Activated T-cell treated with anti-CD3 and anti-CD28 coated beads, Interleukin-2, amount 50 U/mL, for 24 hours (primary cell): Measurements from ENCODE around the gene CGNL1.

Source experiments
- DNase-seq: peaks from one replicate; pipeline ENCODE4 v3.0.0-alpha.2; 2020
- H3K27ac Mint-ChIP-seq: 2 replicates; pipeline ENCODE4 v1.8.0; 2020; ENCODE audit warnings: mild to moderate bottlenecking, mixed read lengths
- H3K27me3 Mint-ChIP-seq: 2 replicates; pipeline ENCODE4 v1.8.0; 2020; ENCODE audit warnings: mixed read lengths
- H3K36me3 Mint-ChIP-seq: 2 replicates; pipeline ENCODE4 v1.8.0; 2020; ENCODE audit warnings: low read depth, mixed read lengths
- H3K4me1 Mint-ChIP-seq: 2 replicates; pipeline ENCODE4 v1.8.0; 2020; ENCODE audit warnings: low read depth, mixed read lengths
- H3K4me3 Mint-ChIP-seq: 2 replicates; pipeline ENCODE4 v1.8.0; 2020; ENCODE audit warnings: mild to moderate bottlenecking, moderate library complexity, mixed read lengths
- H3K9me3 Mint-ChIP-seq: 2 replicates; pipeline ENCODE4 v1.8.0; 2020; ENCODE audit warnings: mixed read lengths

The CGNL1 gene

GRCh38 chr15:57489122-57489521 is 112.8 kb downstream of the CGNL1 start:
- H3K4me3 Mint-ChIP-seq = no peak overlapping the region
- no peak for DNase-seq
- H3K9me3 Mint-ChIP-seq = no peaks in the 10 kb centered on the region
- peaks cover 48% of the 10 kb centered on the region for H3K27me3 Mint-ChIP-seq
- no peak overlapping the region for H3K27ac Mint-ChIP-seq
- H3K4me1 Mint-ChIP-seq = no peaks in the 10 kb centered on the region
- no peaks in the 10 kb centered on the region for H3K36me3 Mint-ChIP-seq

- no peak for DNase-seq
- Mint-ChIP-seq H3K4me3 (no peak overlapping the region), H3K36me3 (no peaks in the 10 kb centered on the region), H3K4me1 (no peaks in the 10 kb centered on the region), H3K27ac (no peak overlapping the region), H3K27me3 (peaks cover 27% of the 10 kb centered on the region), H3K9me3 (no peaks in the 10 kb centered on the region)
These were observed 117.0 kb downstream of the CGNL1 start for GRCh38 chr15:57493351-57493750.

- Mint-ChIP-seq H3K27ac (no peak overlapping the region), H3K27me3 (peaks cover 20% of the 10 kb centered on the region), H3K4me3 (no peak overlapping the region), H3K4me1 (no peaks in the 10 kb centered on the region), H3K36me3 (no peaks in the 10 kb centered on the region), H3K9me3 (no peaks in the 10 kb centered on the region)
- DNase-seq = no peak
These were observed 118.3 kb downstream of the CGNL1 start for GRCh38 chr15:57494581-57494980.

GRCh38 chr15:57495041-57495440 is 118.7 kb downstream of the CGNL1 start:
- Mint-ChIP-seq H3K4me3 (no peak overlapping the region), H3K27ac (no peak overlapping the region)

GRCh38 chr15:57495554-57496165 is 119.4 kb downstream of the CGNL1 start:
- no peak for DNase-seq
- Mint-ChIP-seq H3K36me3 (no peaks in the 10 kb centered on the region), H3K4me3 (no peak overlapping the region), H3K9me3 (no peaks in the 10 kb centered on the region), H3K27ac (no peak overlapping the region), H3K4me1 (no peaks in the 10 kb centered on the region), H3K27me3 (peaks cover 12% of the 10 kb centered on the region)

More at GRCh38 chr15:57495041-57495440, 118.7 kb downstream of the CGNL1 start:
- Mint-ChIP-seq H3K27me3 (peaks cover 17% of the 10 kb centered on the region), H3K4me1 (no peaks in the 10 kb centered on the region), H3K36me3 (no peaks in the 10 kb centered on the region), H3K9me3 (no peaks in the 10 kb centered on the region)
- no peak for DNase-seq

GRCh38 chr15:57496594-57496945 is 120.3 kb downstream of the CGNL1 start:
- Mint-ChIP-seq H3K27ac (no peak overlapping the region), H3K27me3 (peaks cover 5% of the 10 kb centered on the region), H3K9me3 (no peaks in the 10 kb centered on the region), H3K4me1 (no peaks in the 10 kb centered on the region), H3K36me3 (no peaks in the 10 kb centered on the region), H3K4me3 (no peak overlapping the region)
- DNase-seq = no peak

GRCh38 chr15:57496946-57497869 is 120.9 kb downstream of the CGNL1 start:
- H3K36me3 Mint-ChIP-seq = no peaks in the 10 kb centered on the region

GRCh38 chr15:57500256-57500655 is 124.0 kb downstream of the CGNL1 start:
- Mint-ChIP-seq H3K27me3 (peaks cover 4% of the 10 kb centered on the region), H3K36me3 (no peaks in the 10 kb centered on the region), H3K4me1 (no peaks in the 10 kb centered on the region), H3K4me3 (no peak overlapping the region), H3K9me3 (no peaks in the 10 kb centered on the region), H3K27ac (no peak overlapping the region)
- DNase-seq = no peak

More at GRCh38 chr15:57496946-57497869, 120.9 kb downstream of the CGNL1 start:
- Mint-ChIP-seq H3K9me3 (no peaks in the 10 kb centered on the region), H3K27ac (no peak overlapping the region), H3K27me3 (peaks cover 4% of the 10 kb centered on the region), H3K4me1 (no peaks in the 10 kb centered on the region), H3K4me3 (no peak overlapping the region)
- DNase-seq = no peak

- no peak for DNase-seq
These were observed 124.8 kb downstream of the CGNL1 start for GRCh38 chr15:57500979-57501576.

GRCh38 chr15:57502116-57502515 is 125.8 kb downstream of the CGNL1 start:
- no peaks in the 10 kb centered on the region for H3K4me1 Mint-ChIP-seq
- H3K36me3 Mint-ChIP-seq = no peaks in the 10 kb centered on the region
- H3K9me3 Mint-ChIP-seq = no peaks in the 10 kb centered on the region
- no peak for DNase-seq
- no peaks in the 10 kb centered on the region for H3K27me3 Mint-ChIP-seq
- no peak overlapping the region for H3K4me3 Mint-ChIP-seq
- no peak overlapping the region for H3K27ac Mint-ChIP-seq

More at GRCh38 chr15:57500979-57501576, 124.8 kb downstream of the CGNL1 start:
- Mint-ChIP-seq H3K4me1 (no peaks in the 10 kb centered on the region), H3K4me3 (no peak overlapping the region), H3K36me3 (no peaks in the 10 kb centered on the region), H3K9me3 (no peaks in the 10 kb centered on the region), H3K27me3 (peaks cover 4% of the 10 kb centered on the region), H3K27ac (no peak overlapping the region)

GRCh38 chr15:57503051-57503702 is 126.9 kb downstream of the CGNL1 start:
- H3K4me3 Mint-ChIP-seq = no peak overlapping the region
- H3K27me3 Mint-ChIP-seq = no peaks in the 10 kb centered on the region
- DNase-seq = no peak
- no peaks in the 10 kb centered on the region for H3K4me1 Mint-ChIP-seq
- no peaks in the 10 kb centered on the region for H3K9me3 Mint-ChIP-seq
- H3K27ac Mint-ChIP-seq = no peak overlapping the region
- no peaks in the 10 kb centered on the region for H3K36me3 Mint-ChIP-seq

- Mint-ChIP-seq H3K27ac (no peak overlapping the region), H3K4me3 (no peak overlapping the region), H3K36me3 (no peaks in the 10 kb centered on the region), H3K27me3 (no peaks in the 10 kb centered on the region), H3K4me1 (no peaks in the 10 kb centered on the region), H3K9me3 (no peaks in the 10 kb centered on the region)
- DNase-seq = no peak
These were observed 127.8 kb downstream of the CGNL1 start for GRCh38 chr15:57503911-57504598.

GRCh38 chr15:57504599-57504940 is 128.3 kb downstream of the CGNL1 start:
- Mint-ChIP-seq H3K36me3 (no peaks in the 10 kb centered on the region), H3K27me3 (no peaks in the 10 kb centered on the region), H3K9me3 (no peaks in the 10 kb centered on the region), H3K27ac (no peak overlapping the region), H3K4me3 (no peak overlapping the region), H3K4me1 (no peaks in the 10 kb centered on the region)
- no peak for DNase-seq

GRCh38 chr15:57505056-57505715 is 128.9 kb downstream of the CGNL1 start:
- H3K4me1 Mint-ChIP-seq = no peaks in the 10 kb centered on the region
- no peak overlapping the region for H3K27ac Mint-ChIP-seq
- H3K36me3 Mint-ChIP-seq = no peaks in the 10 kb centered on the region
- DNase-seq = no peak
- no peaks in the 10 kb centered on the region for H3K9me3 Mint-ChIP-seq
- H3K4me3 Mint-ChIP-seq = no peak overlapping the region
- no peaks in the 10 kb centered on the region for H3K27me3 Mint-ChIP-seq
